Spleen (tissue), 7 donors: ENCODE measurements around the gene CYP4F11.

Source experiments
- POLR2A ChIP-seq, 3 donors: fragments of 450-650 bp; IDR thresholded peaks; one replicate each; pipeline ENCODE4 v1.5.1; 2017; ENCODE audit warnings: antibody characterized with exemption in 3 of 3, mild to moderate bottlenecking in 1 of 3
- POLR2AphosphoS5 ChIP-seq, 3 donors: sonication (generic); formaldehyde crosslinking; IDR thresholded peaks; one replicate each; pipeline ENCODE4 v1.5.1; 2017; ENCODE audit warnings: antibody characterized with exemption in 3 of 3
- TF ChIP-seq, protein P1 (sequence below), 11 experiments: fragments of 200-600 bp in 7 of 11; fragments of 450-650 bp in 4 of 11; sonication (generic) in 4 of 11; IDR thresholded peaks in 8 of 11; conservative IDR thresholded peaks in 3 of 11; 1 replicate in 7 of 11; 2 replicates in 4 of 11; pipeline versions ENCODE4 v1.4.0 to v1.8.0; 2016 to 2021; ENCODE audit warnings: antibody characterized with exemption in 11 of 11, inconsistent platforms in 4 of 11, mild to moderate bottlenecking in 1 of 11
- donor health status: DM: no; HTN: no; CAD: no; lungs with moderate emphysema.
- donor health status: DM: no; HTN: no; CAD: no.
- donor health status: DM: no; HTN: no; CAD: no.

DNA sequence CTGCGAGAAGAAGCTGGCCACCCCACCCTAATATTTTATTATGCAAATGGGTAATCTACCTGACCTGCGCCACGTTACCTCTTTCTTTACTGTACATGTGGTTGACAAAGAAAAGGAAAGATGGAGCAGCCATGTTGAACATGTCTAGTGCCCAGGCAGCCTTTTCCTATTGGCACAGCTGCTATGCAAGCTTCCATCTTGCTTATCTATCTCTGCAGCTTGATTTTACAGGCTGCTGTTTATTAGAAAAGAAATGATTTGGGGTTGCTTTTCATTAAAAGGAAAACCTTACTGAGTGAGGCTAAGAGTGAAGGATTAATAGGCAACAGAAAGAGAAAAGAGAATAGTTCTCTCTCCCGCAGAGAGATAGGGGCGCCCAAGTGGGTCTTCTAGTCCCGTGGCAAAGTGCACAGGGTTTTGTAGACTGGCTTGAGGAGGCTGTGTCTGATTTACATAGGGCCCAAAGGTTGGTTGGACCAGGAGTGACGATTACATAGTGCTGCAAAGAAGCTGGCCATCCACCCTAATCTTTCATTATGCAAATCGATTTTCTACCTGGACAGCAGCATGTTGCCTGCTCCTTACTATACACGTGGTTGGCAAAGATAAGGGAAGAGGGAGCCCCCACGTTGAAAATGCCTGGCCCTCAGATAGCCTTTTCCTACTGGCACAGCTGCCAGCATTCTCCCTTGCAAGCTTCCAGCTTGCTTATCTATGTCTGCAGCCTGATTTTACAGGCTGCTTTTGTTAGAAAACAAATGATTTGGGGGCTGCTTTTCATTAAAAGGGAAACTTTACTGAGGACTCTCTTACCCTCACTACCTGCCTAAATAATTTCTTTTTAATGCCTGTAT, 42.7 kb upstream of the CYP4F11 start:
- TF ChIP-seq, protein P1, sequence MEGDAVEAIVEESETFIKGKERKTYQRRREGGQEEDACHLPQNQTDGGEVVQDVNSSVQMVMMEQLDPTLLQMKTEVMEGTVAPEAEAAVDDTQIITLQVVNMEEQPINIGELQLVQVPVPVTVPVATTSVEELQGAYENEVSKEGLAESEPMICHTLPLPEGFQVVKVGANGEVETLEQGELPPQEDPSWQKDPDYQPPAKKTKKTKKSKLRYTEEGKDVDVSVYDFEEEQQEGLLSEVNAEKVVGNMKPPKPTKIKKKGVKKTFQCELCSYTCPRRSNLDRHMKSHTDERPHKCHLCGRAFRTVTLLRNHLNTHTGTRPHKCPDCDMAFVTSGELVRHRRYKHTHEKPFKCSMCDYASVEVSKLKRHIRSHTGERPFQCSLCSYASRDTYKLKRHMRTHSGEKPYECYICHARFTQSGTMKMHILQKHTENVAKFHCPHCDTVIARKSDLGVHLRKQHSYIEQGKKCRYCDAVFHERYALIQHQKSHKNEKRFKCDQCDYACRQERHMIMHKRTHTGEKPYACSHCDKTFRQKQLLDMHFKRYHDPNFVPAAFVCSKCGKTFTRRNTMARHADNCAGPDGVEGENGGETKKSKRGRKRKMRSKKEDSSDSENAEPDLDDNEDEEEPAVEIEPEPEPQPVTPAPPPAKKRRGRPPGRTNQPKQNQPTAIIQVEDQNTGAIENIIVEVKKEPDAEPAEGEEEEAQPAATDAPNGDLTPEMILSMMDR (IDR thresholded peaks at IDR 0.05 in 8 of 11, conservative IDR thresholded peaks at IDR 0.05 in 3 of 11) = no peak
- TF ChIP-seq POLR2A (IDR thresholded peaks at IDR 0.05) (no peak), POLR2AphosphoS5 (IDR thresholded peaks at IDR 0.05) (no peak)
